GM15510 (cell line): ENCODE data around the gene LRFN3.

Experiments
- POLR2A ChIP-seq: IDR thresholded peaks from 3 replicates; pipeline ENCODE4 v1.6.1; 2011; ENCODE audit warnings: borderline replicate concordance; ENCODE audit not compliant: insufficient read length; ENCODE audit errors: extremely low read depth

LRFN3 gene, protein sequence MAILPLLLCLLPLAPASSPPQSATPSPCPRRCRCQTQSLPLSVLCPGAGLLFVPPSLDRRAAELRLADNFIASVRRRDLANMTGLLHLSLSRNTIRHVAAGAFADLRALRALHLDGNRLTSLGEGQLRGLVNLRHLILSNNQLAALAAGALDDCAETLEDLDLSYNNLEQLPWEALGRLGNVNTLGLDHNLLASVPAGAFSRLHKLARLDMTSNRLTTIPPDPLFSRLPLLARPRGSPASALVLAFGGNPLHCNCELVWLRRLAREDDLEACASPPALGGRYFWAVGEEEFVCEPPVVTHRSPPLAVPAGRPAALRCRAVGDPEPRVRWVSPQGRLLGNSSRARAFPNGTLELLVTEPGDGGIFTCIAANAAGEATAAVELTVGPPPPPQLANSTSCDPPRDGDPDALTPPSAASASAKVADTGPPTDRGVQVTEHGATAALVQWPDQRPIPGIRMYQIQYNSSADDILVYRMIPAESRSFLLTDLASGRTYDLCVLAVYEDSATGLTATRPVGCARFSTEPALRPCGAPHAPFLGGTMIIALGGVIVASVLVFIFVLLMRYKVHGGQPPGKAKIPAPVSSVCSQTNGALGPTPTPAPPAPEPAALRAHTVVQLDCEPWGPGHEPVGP

DNA sequence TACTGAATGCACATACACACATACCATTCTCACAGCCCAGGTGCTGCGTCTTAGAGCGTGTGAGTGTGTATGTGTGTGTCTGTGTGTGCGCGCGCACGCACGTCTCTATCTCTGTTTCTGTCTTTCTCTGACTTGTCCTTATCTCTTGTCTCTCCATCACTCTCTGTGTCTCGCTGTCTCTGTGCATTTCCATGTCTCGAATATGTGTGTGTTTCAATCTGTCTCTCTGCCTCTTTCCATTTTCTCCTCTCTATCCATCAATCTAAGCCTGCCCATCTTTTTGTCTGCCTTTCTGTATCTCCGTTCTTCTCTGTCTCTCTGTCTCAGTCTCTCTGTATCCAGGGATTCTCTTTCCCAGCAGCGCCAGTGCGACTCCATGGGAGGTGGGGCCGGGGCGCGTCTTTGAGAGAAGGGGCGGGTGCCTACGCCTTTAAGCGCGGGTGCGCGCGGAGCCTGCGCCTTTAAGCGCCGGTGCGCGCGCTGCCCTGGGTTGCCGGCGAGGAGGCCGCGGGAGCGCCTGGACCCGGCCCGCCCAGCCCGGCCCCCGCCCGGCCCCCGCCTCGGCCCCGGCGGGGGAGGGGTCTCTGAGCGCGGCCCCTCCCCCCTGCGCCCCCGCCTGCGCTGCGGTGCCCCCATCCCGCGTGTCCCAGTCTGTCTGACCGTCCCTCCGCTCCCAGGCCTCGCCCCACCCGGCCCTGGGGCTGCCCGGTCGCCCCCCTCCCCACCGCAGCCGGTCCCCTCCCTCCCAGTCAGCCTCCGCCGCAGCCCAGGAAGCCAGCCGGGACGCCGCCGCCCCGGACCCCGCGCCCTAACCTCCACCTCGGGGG is at the start of gene LRFN3:
LRFN3 (plus strand) TSS at position 464 of the 827 bp plus-strand sequence. CDS start 3,052 bp downstream, outside the sequence.
- TF ChIP-seq POLR2A = no peak

DNA sequence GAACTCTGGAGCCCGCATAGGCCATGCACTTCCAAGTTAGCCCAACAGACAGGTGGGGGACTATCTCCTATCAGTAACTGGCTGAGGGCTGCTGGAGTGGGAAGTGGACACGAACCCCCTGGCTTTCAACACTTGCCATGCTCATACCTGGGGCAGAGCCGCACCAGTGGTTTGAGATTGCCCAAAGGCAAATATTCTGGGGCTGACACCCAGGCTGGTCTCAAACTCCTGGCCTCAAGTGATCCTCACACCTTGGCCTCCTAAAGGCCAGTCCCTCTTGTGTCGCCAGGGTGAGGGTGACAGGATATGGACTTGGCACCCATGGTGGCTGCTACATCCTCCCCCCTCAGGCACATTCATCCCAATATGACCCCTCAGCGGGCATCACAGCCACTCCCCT is 49.0 kb upstream of the LRFN3 start:
- peak; percentile 23 for TF ChIP-seq POLR2A

DNA sequence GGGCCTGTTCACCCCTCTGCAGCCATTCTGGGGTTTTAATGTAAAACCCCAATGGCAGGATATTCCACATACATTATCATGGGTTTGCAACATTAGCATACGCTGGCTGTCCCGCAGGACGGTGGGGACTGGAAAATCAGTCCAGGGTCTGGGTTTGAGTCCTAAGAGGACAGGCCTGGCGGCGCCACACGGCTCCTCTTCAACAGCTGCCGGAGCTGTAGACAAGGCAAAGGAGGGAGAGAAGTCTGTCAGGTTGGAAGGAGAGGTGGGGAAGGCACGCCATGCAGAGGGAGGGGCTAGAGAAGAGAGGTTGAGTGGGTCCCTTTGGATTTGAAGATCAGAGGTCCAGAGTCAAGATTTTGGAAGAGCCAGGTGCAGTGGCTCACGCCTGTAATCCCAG is 47.8 kb upstream of the LRFN3 start:
- no peak for TF ChIP-seq POLR2A

DNA sequence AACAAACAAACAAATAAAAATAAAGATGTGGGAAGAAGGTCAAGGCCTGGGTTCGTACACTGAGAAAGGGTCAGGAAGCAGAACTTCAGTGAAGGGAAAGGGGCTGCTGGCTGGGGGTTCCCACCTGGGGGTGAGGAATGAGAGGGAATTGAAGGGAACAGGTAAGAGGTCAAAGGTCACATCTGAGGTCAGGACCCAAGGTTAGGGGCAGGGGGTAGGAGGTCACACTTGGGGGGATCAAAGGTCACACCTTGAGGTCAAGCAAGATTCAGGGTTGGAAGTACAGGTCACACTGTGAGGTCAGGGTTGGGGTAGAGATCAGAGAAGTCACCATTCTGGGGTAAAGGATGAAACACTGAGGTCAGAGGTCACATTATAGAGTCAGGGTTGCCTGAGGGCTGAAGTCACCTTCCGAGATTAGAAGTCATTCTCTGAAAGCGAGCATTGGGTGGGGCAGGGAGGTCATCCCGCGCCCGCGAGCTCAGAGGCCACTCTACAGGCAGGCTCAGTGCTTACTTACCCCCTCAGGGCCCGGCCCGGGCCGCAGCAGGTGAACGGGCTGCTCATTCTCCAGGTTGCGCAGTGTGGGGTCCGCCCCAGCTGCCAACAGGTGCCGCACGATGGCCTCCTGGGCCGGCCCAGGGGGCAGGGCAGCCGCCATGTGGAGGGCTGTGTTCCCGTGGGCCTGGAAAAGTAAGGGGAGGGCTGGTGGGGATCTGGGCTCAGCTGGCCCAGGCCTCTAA is 46.6 kb upstream of the LRFN3 start:
- no peak for TF ChIP-seq POLR2A

DNA sequence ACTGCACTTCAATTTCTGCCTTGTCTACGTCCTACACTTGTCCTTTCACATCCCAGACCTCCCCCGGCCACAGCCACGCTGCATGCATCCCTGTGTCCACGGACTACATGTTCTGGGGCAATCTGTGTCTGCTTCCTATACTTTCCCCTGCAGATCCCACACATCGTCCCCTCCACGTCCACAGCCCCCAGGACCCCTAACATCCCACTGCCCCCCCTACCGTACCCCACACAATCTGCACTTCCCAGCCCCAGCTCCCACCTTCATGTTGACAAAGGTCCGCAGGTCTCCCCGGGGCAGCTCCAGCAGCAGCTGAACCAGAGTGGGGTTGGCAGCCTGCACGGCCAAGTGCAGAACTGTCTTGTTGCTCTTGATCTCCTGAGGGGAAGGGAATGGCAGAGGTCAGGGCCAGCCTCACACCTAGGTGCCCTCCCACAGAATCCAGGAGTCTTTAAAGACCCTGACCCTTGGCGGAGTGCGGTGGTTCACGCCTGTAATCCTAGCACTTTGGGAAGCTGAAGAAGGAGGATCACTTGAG is 46.0 kb upstream of the LRFN3 start:
- TF ChIP-seq POLR2A = no peak

DNA sequence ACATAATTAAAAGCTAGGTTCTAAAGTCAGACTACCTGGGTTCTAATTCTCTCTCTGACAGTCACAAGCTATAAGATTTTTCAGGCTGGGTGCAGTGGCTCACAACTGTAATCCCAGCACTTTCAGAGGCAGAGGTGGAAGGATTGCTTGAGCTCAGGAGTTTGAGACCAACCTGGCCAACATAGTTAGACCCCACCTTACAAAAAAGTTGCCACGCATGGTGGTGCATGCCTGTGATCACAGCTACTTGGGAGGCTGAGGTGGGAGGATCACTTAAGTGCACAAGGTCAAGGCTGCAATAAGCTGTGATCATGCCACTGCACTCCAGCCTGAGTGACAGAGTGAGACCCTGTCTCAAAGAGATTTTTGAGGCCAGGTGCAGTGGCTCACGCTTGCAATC is 41.8 kb upstream of the LRFN3 start:
- TF ChIP-seq POLR2A = no peak

DNA sequence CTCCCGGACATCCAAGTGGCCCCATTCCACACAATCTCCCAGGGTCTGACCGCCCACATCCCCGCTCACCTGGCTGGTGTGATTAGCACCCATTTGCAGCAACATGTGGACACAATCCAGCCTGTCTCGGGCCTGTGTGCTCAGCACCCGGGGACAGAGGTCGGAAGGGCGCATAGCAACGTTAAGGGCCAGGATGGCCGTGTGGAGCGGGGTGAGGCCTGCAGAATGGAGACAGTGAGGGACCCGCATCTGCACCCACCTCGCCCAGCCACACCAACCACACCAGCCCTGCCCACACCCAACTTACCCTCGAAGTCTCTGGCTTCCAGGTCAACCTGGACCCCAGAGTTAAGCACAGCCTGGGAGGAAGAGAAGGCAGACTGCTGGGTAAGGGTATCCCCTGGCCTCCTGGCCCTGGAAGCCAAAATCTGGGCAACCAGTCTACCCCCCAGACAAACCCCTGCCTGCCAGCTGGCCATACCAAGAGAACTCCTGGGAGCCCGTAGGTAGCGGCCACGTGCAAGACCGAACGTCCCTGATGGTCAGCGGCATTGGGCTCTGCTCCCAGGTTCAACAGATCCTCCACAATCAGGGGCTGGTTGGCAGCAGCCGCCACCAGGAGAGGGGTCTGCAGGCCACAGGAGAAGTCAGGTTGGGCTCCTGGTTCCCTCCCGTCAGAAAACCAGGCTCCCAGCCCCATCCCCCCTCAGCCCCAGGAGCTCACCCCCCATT is 40.1 kb upstream of the LRFN3 start:
- TF ChIP-seq POLR2A = no peak

DNA sequence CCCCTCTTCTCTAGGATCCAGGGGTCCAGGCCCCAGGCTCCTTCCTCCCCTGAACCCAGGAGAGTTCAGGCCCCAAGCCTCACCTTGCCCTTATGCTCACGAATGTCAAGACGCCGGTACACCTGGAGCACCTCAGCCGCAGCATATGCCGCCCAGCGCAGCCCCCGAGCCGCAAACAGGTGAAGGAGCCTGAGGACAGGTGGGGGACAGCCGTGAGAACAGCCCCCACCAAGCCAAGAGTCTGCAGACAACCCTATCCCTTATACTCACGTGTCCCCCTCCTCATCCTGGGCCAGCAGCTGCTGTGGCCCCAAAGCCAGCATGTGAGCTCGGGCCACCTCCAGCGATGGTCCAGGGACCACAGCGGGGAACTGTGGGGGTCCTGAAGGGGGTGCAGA is 39.5 kb upstream of the LRFN3 start:
- no peak for TF ChIP-seq POLR2A

DNA sequence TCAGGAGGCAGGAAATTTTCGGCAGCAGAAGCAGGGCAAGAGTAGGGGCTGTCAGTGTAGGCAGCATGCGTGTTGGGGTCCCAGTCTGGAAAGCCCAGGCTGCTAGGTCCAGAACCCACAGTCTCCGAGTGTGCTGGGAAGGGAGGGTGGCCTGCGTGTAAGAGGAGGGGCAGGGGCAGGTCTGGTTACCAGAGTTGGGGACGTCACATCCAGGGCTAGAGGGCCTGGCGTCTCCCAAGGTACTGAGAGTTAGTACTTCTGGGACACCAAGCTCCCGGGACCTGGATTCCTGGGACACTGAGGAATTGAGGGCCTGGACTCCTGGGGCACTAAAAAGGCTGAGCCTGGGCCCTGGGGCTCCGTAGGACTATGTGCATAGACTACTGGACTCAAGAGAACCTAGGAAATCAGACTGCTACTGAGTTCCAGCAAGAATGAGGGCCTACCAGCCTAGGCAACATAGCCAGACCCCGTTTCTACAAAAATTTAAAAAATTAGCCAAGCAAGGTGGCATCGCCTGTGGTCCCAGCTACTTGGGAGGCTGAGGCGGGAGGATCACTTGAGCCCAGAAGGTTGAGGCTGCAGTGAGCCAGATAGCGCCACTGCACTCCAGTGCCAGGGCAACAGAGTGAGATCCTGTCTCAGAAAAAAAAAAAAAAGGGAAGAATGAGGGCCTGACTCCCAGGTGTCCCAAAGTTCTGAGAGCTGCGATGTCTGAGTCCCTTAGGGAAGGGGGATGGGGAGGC is 38.3 kb upstream of the LRFN3 start:
- no peak for TF ChIP-seq POLR2A

DNA sequence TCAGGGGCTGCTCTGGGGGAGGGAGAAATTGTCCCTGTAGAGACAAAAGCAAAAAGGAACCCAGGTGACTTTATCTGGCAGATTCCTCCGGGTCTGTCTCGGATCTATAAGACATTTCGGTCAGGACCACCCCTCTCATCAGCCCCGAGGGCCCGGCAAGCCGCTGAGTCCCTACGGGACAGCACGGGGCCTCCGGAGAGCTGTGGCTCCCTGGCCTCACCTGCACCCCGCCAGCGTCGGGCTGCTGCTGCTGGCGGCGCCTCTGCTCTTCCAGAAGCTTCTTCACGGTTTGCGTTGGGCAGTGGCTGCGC is 37.7 kb upstream of the LRFN3 start:
- TF ChIP-seq POLR2A = no peak

DNA sequence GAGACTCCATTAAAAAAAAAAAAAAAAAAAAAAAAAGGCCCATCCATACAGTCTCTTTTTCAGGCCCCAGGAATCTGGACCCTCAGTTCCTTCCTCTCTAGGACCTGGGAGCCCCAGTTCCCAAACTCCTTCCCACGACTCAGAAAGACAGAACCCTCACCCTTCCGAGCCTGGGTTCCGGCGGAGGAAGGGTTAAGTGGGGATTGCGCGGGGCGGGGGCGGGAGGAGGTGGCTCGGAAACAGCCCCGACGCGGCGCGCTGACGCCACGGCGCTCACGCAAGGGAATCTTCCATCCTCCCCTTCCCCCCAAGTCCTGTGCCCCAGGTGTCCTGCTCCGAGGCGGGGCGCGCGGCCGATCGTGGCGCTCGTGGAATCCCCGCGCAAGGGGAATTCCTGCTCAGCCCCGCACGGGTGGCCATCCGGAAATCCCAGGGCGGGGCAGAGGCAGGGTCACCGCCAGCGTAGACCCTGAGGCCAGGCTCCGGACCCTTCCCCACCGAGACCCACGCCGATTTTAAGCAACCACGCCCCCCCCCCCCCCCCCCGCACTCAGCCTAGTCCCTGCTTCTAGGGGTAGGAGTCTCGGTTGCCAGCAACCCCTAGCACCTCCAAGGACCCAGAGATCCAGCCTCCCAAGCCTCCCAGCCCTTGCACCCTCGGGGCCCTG is 36.5 kb upstream of the LRFN3 start:
- peak; percentile 55 for TF ChIP-seq POLR2A

DNA sequence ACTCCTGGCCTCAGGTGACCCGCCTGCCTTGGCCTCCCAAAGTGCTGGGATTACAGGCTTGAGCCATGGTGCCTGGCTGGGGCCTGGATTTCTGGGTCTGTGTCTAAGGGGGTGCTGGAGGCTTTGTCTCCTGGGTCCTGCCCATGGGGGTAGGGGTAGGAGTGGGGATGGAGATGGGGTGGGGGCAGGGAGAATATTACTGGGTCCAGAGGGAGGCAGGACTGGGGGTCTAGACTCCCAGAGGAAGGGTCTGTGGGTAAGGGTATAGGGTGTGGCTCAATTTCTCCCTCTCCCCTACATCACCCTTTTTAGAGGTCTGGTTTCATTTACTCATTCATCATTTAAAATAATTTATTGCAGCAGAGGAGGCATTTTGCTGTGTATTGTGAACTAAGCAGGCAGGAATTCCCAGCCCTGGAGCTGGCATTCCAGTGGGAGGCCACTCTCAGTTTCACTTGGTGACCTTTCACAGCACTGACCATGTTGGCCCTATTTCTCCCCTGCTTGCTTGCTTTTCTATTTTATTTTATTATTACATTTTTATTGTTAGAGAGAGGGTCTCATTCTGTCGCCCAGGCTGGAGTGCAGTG is 35.0 kb upstream of the LRFN3 start:
- no peak for TF ChIP-seq POLR2A
